Naive thymus-derived CD8-positive, alpha-beta T cell (primary cell): ENCODE results near the gene NMT1. TPM values are rescaled to one million over a fixed set of nuclear protein-coding genes. Genes with fewer than 3 reads are reported as not detected.

Experiments
- ATAC-seq, 2 donors: fragments of 150-1000 bp; cut with Tn5 transposase in 1 of 2; sonication (Bioruptor Pico), chemical (Tn5 transposase) in 1 of 2; 1 replicate in 1 of 2; 2 replicates in 1 of 2; pipeline ENCODE4 v1.10.0; 2021; ENCODE audit warnings: mild to moderate bottlenecking in 2 of 2, moderate library complexity in 2 of 2
- POLR2A ChIA-PET: fragments of 350-600 bp; sonication (Branson Sonifier 250); formaldehyde crosslinking; loops from one replicate; lab custom pipeline; 2021; ENCODE audit warnings: antibody characterized with exemption; lab: Charles Lee
- DNase-seq, 10 donors: peaks; one replicate each; pipeline versions ENCODE4 v3.0.0 to v3.0.0-alpha.2; 2020 to 2022
- H3K27ac Mint-ChIP-seq, 10 donors: one replicate each; pipeline ENCODE4 v1.8.0; 2020 to 2022; ENCODE audit warnings: mild to moderate bottlenecking in 10 of 10, mixed read lengths in 10 of 10, moderate library complexity in 4 of 10, inconsistent platforms in 1 of 10
- H3K27me3 Mint-ChIP-seq, 5 donors: one replicate each; pipeline ENCODE4 v1.8.0; 2021 to 2022; ENCODE audit warnings: mixed read lengths in 5 of 5
- H3K36me3 Mint-ChIP-seq, 3 donors: one replicate each; pipeline ENCODE4 v1.8.0; 2020 to 2022; ENCODE audit warnings: mixed read lengths in 3 of 3, mild to moderate bottlenecking in 2 of 3, inconsistent platforms in 1 of 3
- H3K4me1 Mint-ChIP-seq, 4 donors: one replicate each; pipeline ENCODE4 v1.8.0; 2021 to 2022; ENCODE audit warnings: mixed read lengths in 4 of 4
- H3K4me3 Mint-ChIP-seq, 10 donors: one replicate each; pipeline ENCODE4 v1.8.0; 2020 to 2022; ENCODE audit warnings: mild to moderate bottlenecking in 10 of 10, mixed read lengths in 10 of 10, moderate library complexity in 6 of 10, inconsistent platforms in 1 of 10
- H3K9me3 Mint-ChIP-seq, 9 donors: one replicate each; pipeline ENCODE4 v1.8.0; 2020 to 2022; ENCODE audit warnings: mixed read lengths in 9 of 9, mild to moderate bottlenecking in 3 of 9, inconsistent platforms in 1 of 9, moderate library complexity in 1 of 9
- polyA plus RNA-seq, 3 donors: library from polyadenylated mRNA; unstranded; fragments of 300-500 nt; fragmentation: Illumina TruSeq; gene quantifications; one replicate each; pipeline ENCODE4 v1.2.3, GENCODE V29; 2021
- total RNA-seq, 8 experiments: library from RNA in 2 of 8; stranded (reverse) in 2 of 8; gene quantifications; one replicate each; pipeline ENCODE4 v1.2.3 and lab custom pipeline; 2021 to 2026

NMT1 gene
- total and polyA plus RNA-seq, 5 experiments from 2014 or later, result 55.2 to 139 (median 70.8) TPM

DNA sequence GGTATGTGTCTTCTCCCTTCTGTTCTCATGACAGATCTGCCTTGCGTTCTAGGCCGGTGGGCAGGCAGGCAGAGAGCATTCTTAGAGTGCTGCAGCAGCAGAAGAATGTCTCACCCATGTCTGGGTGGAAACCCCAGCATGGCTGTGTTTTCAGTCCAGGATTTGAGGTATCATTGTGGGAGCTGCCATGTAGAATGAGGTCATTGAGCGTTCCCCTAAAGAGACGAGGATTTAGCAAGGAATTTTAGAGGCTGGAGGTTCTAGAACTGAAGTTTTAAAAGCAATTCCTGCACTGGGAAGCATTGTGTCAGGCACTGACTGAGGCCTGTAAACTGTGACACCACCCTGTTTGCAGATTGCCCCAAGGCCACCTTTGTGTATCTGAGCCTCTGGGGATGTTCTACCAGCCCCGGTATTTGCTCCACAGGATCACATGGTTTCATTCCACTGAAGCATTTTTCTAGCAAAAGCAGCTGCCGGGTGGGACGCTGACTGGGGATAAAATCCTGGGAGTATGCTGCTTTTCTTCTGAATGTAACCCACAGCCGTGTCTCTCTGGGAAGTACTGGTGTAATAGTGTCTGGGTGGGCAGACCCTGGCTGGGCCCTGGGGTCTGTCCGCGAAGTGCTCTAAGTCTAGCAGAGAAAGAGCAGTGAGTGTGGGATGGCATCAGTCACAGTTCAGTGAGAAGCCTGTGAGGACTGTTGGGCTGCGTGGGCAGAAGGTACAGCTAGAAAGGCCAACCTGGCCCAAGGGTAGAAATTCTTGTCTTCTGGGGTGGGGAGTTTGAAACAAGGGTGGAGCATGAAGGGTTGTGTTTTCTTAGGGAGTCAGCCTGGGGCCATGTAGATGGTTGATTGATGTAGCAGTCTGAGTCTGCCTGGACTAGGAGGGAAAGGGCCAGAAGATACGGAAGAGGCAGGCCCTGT lies 41.0 kb downstream of the NMT1 start:
- peak overlapping the region in 6 of 10 donors; percentile 19 to 89 (median 44) for H3K27ac Mint-ChIP-seq
- ATAC-seq, result no peak
- H3K4me1 Mint-ChIP-seq, result peaks cover 0 to 6% (median 2%) of the 10 kb centered on the region in 4 donors
- H3K9me3 Mint-ChIP-seq, result no peaks in the 10 kb centered on the region
- DNase-seq, result peak in 1 of 10 donors; percentile 28
- H3K4me3 Mint-ChIP-seq, result no peak overlapping the region
- H3K36me3 Mint-ChIP-seq, result peaks cover 0 to 83% (median 9%) of the 10 kb centered on the region in 3 donors
- no peaks in the 10 kb centered on the region for H3K27me3 Mint-ChIP-seq
- POLR2A ChIA-PET, result interaction anchor here (0.6 kb wide), 2 partner anchors 110 to 331 kb away, joined by 3 to 5 read pairs; no protein-coding TSS in a partner anchor

DNA sequence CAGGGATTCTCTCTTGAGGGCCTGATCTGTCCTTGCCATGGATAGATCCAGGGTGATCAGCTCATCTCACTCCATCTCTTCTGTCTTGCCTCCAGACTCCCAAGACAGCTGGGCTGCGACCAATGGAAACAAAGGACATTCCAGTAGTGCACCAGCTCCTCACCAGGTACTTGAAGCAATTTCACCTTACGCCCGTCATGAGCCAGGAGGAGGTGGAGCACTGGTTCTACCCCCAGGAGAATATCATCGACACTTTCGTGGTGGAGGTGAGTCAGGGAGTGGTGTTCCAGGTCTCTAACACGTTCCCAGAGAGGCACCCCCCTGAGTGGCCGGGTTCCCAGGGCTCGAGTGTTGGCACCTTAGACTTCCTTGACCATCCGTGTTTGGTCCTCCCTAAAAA lies 41.7 kb downstream of the NMT1 start:
- Mint-ChIP-seq H3K9me3 (no peaks in the 10 kb centered on the region), H3K27ac (peak overlapping the region in 4 of 10 donors; percentile 5 to 89 (median 62)), H3K27me3 (no peaks in the 10 kb centered on the region), H3K36me3 (peaks cover 0 to 80% (median 8%) of the 10 kb centered on the region in 3 donors), H3K4me1 (peaks cover 0 to 6% (median 2%) of the 10 kb centered on the region in 4 donors), H3K4me3 (no peak overlapping the region)
- ATAC-seq (no peak), DNase-seq (peak in 1 of 10 donors; percentile 23)
- POLR2A ChIA-PET, result interaction anchor here (0.6 kb wide), 1 partner anchor 110 kb away, joined by 3 read pairs; no protein-coding TSS in a partner anchor

DNA sequence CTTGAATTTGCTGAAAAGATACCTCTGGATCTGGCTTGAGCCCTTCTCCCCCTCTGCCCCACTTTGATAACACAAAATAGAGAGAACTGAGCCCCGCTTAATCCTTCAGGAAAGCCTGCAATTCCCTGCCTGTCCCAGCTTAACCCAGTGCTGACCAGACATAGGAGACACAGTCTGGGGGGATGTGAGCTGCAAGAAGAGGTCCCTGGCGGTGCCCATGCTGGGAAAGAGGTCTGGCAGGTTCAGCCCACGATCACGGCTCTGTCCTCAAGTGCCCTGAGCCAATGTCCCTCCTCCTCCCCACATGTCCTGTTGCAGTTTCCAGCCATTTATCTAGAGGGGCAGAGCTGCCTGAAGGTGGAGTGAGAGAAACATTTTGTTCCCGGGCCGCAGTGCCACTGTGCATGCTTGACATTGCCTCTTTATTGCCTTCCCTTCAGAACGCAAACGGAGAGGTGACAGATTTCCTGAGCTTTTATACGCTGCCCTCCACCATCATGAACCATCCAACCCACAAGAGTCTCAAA lies 42.2 kb downstream of the NMT1 start:
- H3K9me3 Mint-ChIP-seq, result no peaks in the 10 kb centered on the region
- H3K4me3 Mint-ChIP-seq, result no peak overlapping the region
- peaks cover 0 to 80% (median 5%) of the 10 kb centered on the region in 3 donors for H3K36me3 Mint-ChIP-seq
- ATAC-seq (no peak), DNase-seq (peak in 1 of 10 donors; percentile 42)
- peak overlapping the region in 1 of 10 donors; percentile 29 for H3K27ac Mint-ChIP-seq
- no peaks in the 10 kb centered on the region for H3K27me3 Mint-ChIP-seq
- POLR2A ChIA-PET, result interaction anchor here (0.5 kb wide), 1 partner anchor 13 kb away, joined by 3 read pairs; no protein-coding TSS in a partner anchor
- H3K4me1 Mint-ChIP-seq, result peaks cover 0 to 6% (median 2%) of the 10 kb centered on the region in 4 donors

DNA sequence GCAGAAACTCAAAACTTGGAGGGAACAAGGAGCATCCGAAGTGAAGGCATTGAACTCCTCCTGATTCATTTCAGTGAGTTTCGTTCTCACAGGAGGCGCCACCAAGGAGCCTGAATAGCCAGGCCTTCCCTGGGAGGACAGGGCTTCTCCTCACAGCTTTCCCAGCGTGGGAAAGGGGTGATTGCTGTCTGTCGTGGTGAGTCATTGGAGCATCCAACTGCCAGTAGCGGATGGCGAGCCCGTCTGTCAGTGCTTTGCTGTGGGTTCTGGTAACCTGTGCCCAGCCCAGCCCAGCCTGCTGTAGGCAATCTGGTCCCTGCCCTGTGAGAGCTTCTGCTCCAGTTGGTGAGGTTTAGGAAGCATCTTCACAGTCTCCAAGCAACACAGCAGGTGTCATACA lies 42.9 kb downstream of the NMT1 start:
- Mint-ChIP-seq H3K4me1 (peaks cover 0 to 4% (median under 1%) of the 10 kb centered on the region in 4 donors), H3K27me3 (no peaks in the 10 kb centered on the region), H3K27ac (peak overlapping the region in 1 of 10 donors; percentile 61), H3K4me3 (no peak overlapping the region), H3K9me3 (no peaks in the 10 kb centered on the region), H3K36me3 (peaks cover 0 to 74% (median 5%) of the 10 kb centered on the region in 3 donors)
- DNase-seq, result peak in 1 of 10 donors; percentile 7
- no peak for ATAC-seq
- POLR2A ChIA-PET, result no interaction called here

DNA sequence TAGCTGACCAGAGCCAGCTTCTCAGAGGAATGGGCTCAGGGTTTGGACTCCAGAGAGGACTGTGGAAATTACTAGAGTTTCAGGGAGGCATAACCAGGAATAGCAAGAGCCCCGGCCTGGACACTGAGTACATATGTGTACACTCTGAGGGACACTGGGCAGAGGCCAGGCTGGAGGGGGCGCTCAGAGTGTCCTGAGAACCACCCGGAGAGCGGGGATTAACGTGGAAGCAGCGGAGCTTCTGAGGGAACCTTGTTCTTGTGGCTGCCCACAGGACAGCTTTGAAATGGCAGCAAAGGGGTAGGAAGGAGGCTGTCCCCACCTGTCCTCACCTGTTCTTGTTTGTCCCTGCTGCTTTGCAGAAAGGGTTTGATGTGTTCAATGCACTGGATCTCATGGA lies 43.4 kb downstream of the NMT1 start:
- POLR2A ChIA-PET, result no interaction called here
- no peaks in the 10 kb centered on the region for H3K27me3 Mint-ChIP-seq

DNA sequence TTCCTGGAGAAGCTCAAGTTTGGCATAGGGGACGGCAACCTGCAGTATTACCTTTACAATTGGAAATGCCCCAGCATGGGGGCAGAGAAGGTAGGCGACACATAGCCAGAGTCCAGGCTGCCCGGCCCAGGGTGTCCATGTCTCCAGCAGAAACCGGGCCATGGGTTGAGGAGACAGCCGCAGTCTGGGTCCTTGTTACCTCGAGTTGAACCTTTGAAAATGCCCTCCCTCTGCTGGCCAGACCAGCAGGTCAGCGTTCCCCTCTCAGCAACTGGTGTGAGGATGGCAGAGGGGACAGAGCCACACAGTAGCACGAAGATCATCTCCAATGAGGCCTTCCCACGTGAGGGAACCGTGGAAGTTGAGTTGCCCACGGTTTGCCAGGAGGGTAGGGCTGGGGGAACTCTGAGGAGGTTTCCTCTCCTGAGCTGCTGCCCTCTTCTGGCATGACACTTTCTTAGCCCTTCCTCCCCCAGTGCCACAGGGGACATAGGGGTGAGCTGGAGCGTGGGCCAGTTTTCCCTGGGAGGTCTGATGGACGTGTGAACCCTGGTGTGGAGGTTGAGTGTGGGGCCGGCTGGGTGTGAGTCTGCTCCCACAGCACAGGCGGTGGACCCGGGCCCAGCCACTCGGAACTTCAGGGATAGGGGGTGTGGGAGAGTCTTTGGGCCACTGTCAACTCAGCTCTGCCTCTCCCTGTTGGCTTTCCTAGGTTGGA lies 43.9 kb downstream of the NMT1 start:
- no peaks in the 10 kb centered on the region for H3K27me3 Mint-ChIP-seq
- peaks cover 0 to 69% (median 5%) of the 10 kb centered on the region in 3 donors for H3K36me3 Mint-ChIP-seq
- H3K4me3 Mint-ChIP-seq, result no peak overlapping the region
- H3K4me1 Mint-ChIP-seq, result peaks cover 0 to 5% (median 0%) of the 10 kb centered on the region in 4 donors
- peak overlapping the region in 2 of 10 donors; percentile 61 to 77 for H3K27ac Mint-ChIP-seq
- POLR2A ChIA-PET, result no interaction called here
- ATAC-seq (no peak), DNase-seq (peak in 1 of 10 donors; percentile 47)
- no peaks in the 10 kb centered on the region for H3K9me3 Mint-ChIP-seq

More for the DNA sequence above, 43.4 kb downstream of the NMT1 start:
- DNase-seq (peak in 1 of 10 donors; percentile 30), ATAC-seq (no peak)
- H3K4me1 Mint-ChIP-seq, result peaks cover 0 to 5% (median 0%) of the 10 kb centered on the region in 4 donors
- peak overlapping the region in 2 of 10 donors; percentile 61 to 77 for H3K27ac Mint-ChIP-seq
- no peak overlapping the region for H3K4me3 Mint-ChIP-seq
- peaks cover 0 to 72% (median 5%) of the 10 kb centered on the region in 3 donors for H3K36me3 Mint-ChIP-seq
- H3K9me3 Mint-ChIP-seq, result no peaks in the 10 kb centered on the region

DNA sequence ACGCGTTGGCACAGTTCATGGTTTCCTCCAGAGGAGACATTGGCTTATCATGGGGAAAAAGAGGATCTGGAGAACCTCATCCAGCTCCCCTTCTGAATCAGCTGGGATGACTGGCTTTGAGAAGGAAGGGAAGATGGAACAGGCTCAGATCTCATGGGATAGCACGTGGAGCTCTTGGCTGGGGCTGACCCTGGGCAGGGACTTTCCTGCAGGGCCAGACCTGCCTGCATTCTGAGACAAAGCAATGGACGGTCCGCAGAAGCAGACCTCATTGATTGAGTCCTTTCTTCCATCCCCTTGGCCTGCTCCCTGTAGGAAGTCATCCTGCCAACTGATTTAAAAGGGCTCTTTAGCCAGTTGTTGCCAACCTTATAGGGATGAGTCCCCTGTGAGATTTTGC lies 45.0 kb downstream of the NMT1 start:
- peak in 1 of 10 donors; percentile 30 for DNase-seq
- Mint-ChIP-seq H3K36me3 (peaks cover 0 to 69% (median 2%) of the 10 kb centered on the region in 3 donors), H3K27me3 (no peaks in the 10 kb centered on the region), H3K9me3 (no peaks in the 10 kb centered on the region), H3K4me1 (peaks cover 0 to 5% (median under 1%) of the 10 kb centered on the region in 4 donors), H3K27ac (peak overlapping the region in 1 of 10 donors; percentile 62), H3K4me3 (no peak overlapping the region)
- no peak for ATAC-seq
- POLR2A ChIA-PET, result no interaction called here

DNA sequence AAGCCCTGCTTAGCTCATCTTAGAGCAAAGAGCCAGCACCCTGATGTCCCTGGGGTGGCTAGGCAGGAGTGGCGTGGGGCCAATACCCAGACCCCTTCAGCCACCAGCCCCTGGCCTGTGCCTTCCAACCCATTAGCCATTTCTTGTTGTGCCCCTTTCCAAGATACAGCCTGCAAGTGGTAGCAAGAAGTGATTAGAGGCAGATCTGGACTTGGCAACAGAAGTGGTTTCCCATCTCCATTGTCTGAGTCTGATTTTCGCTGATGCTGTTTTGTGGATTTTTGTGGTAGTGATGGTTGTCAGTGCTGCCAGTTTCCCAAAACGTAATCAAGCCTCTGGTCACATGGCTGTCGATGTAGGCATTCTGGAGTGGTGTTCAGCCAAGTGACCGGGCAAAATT lies 45.5 kb downstream of the NMT1 start:
- H3K4me1 Mint-ChIP-seq, result peaks cover 0 to 5% (median under 1%) of the 10 kb centered on the region in 4 donors
- H3K4me3 Mint-ChIP-seq, result no peak overlapping the region
- DNase-seq (peak in 1 of 10 donors; percentile 13), ATAC-seq (no peak)
- POLR2A ChIA-PET, result no interaction called here
- H3K27me3 Mint-ChIP-seq, result no peaks in the 10 kb centered on the region
- H3K9me3 Mint-ChIP-seq, result no peaks in the 10 kb centered on the region
- peak overlapping the region in 1 of 10 donors; percentile 71 for H3K27ac Mint-ChIP-seq
- H3K36me3 Mint-ChIP-seq, result peaks cover 0 to 68% (median 2%) of the 10 kb centered on the region in 3 donors

DNA sequence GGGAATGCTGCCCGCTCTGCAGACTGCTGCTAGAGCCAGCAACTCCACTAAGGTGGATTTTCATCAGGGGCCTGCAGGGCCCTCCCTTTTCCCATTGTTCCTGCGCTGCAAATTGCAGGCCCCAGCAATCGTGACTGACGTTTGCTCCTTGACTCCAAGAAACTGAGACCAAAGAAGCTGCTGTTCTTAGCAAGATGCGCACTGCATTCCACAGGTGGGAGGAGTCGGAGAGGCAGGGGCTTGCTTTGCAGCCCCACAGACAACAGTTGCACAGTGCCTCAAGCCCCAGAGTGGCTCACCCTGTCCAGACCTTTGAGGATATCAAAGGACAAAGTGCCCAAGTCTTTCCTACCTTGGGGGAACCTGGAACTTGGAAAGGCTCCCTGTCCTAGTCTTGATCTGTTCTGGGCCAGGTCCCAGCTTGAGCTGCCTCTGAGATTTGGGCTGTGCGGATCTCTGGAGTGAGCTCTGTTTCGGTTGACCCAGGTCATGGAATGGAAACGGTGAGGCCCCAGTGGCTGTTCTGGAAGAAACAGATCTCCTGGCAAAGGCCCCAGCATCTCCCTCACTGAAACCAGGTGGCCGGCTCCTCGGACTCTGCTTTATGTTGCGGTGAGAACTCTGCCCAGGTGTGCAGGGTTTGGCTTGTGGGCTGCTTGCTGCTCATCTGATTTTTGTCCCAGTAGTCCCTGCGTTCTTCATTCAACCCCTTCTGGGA lies 46.3 kb downstream of the NMT1 start:
- POLR2A ChIA-PET, result no interaction called here
- peaks cover 0 to 3% (median under 1%) of the 10 kb centered on the region in 4 donors for H3K4me1 Mint-ChIP-seq
- no peak for ATAC-seq
- no peaks in the 10 kb centered on the region for H3K9me3 Mint-ChIP-seq
- no peak overlapping the region for H3K4me3 Mint-ChIP-seq
- H3K27ac Mint-ChIP-seq, result no peak overlapping the region
- H3K27me3 Mint-ChIP-seq, result no peaks in the 10 kb centered on the region
- peak in 1 of 10 donors; percentile 50 for DNase-seq
- peaks cover 0 to 59% (median 1%) of the 10 kb centered on the region in 3 donors for H3K36me3 Mint-ChIP-seq

DNA sequence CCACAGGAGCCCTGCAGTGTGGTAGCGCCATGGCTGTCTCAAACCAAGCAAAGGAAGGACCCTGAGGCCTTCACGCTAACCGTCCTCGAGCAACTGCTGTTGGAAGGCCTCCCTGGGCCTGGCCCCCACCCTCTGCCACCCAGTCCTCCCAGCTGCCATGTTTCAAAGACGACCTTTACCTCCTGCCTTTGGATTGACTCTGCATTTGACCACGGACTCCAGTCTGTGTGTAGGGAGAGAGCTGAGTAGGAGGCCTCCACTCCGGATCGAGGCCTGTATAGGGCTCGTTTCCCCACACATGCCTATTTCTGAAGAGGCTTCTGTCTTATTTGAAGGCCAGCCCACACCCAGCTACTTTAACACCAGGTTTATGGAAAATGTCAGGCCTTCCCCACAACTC lies 46.9 kb downstream of the NMT1 start:
- Mint-ChIP-seq H3K9me3 (no peaks in the 10 kb centered on the region), H3K4me1 (peaks cover 0 to 2% (median under 1%) of the 10 kb centered on the region in 4 donors), H3K27ac (peak overlapping the region in 3 of 10 donors; percentile 9 to 57 (median 29)), H3K27me3 (no peaks in the 10 kb centered on the region), H3K4me3 (no peak overlapping the region), H3K36me3 (peaks cover 0 to 53% (median 0%) of the 10 kb centered on the region in 3 donors)
- no peak for ATAC-seq
- DNase-seq, result peak in 1 of 10 donors; percentile 57
- POLR2A ChIA-PET, result no interaction called here

DNA sequence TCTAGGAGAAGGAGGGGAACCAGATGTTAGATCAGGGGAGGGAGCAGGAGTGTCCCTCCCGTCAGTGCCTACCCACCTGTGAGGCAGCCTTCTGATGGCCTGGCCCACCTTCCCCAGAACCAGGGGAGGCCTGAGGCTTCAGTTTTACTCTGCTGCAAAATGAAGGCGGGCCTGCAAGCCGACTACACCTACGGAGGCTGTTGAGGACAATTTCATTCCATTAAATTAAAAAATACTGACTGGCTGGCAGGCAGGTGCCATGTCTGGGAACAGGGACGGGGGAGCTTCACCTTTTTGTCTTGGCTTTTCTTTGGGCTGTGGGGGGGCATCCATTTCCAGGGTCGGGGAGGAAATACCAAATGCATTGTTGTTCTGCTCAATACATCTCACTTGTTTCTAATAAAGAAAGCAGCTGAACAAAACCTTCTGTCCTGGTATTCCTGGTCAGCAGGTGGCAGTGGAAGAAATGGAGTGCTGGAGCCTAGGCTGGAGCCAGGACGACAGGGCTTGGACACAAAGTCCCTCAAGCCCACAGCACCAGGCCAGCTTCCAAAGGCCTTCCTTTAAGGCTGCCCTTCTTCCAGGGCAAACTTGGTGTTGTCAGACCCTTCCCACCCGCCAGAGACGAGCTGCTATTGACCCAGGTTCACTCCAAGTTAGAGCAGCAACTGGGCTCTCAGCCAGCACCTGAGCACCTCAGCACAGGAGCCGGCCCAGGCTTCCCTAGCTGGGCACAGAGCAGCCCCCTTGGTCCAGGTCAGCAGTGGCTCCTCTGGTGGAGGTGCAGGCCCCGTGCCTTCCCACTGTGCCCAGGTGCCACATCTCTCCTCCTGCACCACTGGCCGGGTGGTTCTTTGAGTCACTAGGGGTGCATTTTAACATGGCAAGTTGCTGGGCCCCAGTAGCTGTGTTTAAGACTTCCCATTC lies 47.7 kb downstream of the NMT1 start:
- no peaks in the 10 kb centered on the region for H3K9me3 Mint-ChIP-seq
- POLR2A ChIA-PET, result no interaction called here
- H3K27me3 Mint-ChIP-seq, result no peaks in the 10 kb centered on the region
- no peak overlapping the region for H3K4me3 Mint-ChIP-seq
- H3K27ac Mint-ChIP-seq, result peak overlapping the region in 5 of 10 donors; percentile 24 to 64 (median 57)
- peaks cover 0 to 45% (median 0%) of the 10 kb centered on the region in 3 donors for H3K36me3 Mint-ChIP-seq
- peak in 1 of 10 donors; percentile 42 for DNase-seq
- peaks cover 0 to 2% (median under 1%) of the 10 kb centered on the region in 4 donors for H3K4me1 Mint-ChIP-seq
- no peak for ATAC-seq
